GM04504 (cell line): ENCODE data around the gene UFSP2.
"Not testable (repeated sequence)": the region's sequence is repeated elsewhere in the genome, so short reads cannot be mapped to it uniquely, and the experiment has no call there.

Experiments used
- DNase-seq: peaks from one replicate; pipeline ENCODE4 v3.0.0-alpha.2; 2012; ENCODE audit warnings: low read depth

The UFSP2 gene

DNA sequence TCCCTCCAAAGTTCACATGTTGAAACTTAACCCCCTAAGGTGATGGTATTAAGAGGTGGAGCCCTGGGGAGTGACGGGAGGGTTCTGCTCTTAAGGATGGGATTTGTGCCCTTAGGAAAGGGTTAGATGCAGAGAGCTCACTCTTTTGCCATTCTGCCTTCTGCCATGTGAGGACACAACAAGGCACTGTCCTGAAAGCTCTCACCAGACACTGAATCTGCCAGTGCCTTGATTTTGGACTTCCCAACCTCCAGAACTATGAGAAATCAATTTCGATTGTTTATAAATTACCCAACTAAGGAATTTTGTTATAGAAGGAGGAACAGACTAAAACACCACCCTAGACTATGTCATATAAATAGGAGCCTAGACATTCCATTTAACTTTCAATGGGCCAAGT, 41.7 kb downstream of the UFSP2 start:
- no peak for DNase-seq

GRCh38 chr4:185383451-185383850, 42.3 kb downstream of the UFSP2 start:
- no peak for DNase-seq

DNA sequence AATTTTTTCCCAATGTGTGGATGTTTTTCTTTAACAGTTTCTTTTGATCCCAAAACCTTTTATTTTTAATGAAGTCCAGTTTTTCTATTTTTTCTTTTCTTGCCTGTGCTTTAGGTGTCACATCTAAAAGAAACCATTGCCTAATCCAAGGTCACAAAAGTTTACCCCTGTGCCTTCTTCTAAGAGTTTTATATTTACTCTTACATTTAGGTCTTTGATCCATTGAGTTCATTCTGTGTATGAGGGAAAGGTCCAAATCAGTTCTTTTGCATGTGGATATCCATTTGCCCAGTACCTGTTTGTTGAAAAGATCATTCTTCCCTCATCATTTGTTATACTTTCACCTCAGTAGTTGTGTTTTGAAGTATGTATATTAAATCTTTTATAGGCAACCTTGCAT, 43.0 kb downstream of the UFSP2 start:
- DNase-seq = no peak

GRCh38 chr4:185381288-185382196, 44.2 kb downstream of the UFSP2 start:
- no peak for DNase-seq

GRCh38 chr4:185380320-185380719, 45.4 kb downstream of the UFSP2 start:
- no peak for DNase-seq

DNA sequence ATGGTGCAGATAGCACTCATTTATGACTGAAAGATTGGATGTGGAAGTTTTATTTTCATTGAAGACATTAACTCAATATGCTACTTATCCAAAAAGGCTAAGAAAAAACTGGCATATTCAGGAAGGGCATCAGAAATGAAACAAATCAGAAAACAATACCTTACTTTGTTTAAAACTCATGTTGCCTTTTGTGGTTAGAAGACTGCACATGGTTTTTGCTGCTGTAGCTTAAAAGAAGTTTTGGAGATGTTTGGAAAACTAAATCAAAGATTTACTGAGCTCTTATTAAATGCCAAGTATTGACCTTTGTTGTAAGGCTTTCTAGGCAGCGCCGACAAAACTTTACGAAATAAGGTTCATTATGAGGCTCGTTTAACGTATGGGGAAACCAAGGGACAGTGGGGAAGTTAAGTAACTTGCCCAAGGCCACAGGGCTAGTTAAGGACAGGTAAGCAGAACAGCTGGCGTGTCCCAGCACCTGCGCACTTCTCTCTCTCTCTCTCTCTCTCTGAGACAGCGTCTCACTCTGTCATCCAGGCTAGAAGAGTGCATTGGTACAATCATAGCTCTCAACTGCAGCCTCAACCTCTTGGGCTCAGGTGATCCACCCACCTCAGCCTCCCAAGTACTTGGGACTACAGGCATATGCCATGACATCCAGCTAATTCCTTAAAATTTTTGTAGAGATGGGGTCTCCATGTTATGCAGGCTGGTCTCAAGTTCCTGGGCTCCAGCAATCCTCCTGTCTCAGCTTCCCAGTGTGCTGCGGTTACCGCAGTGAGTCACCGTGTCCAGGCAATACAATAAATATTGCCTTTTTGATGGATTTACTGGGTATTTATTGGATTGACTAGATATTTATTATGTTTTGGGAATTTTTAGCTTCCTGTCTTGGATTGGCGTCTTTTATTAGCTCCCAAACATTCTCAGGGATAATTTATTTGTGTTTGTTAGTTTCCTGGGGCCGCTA, 46.2 kb downstream of the UFSP2 start:
- no peak for DNase-seq

GRCh38 chr4:185378264-185378663, 47.5 kb downstream of the UFSP2 start:
- no peak for DNase-seq

DNA sequence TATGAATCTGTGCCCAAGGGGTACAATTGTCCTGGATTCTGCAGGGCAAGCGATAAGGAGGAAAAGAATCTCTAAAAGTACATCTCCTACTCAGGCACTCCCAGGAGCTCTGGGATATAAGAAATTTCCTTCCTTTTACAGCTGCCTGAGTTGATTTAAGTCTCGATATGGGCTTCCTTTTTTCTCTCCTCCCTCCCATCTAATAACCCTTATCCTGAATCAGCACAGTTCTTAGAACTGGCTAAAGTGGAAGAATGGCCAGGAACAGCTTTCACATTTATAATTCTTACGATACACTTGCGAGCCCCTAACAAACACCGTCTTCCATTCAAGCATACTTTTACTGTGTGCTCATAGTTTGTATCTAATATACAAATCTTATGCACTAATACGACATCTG, 51.2 kb downstream of the UFSP2 start:
- no peak for DNase-seq

- DNase-seq = no peak
These were observed 51.7 kb downstream of the UFSP2 start for GRCh38 chr4:185374027-185374426.

GRCh38 chr4:185371702-185372101, 54.1 kb downstream of the UFSP2 start:
- DNase-seq = no peak

DNA sequence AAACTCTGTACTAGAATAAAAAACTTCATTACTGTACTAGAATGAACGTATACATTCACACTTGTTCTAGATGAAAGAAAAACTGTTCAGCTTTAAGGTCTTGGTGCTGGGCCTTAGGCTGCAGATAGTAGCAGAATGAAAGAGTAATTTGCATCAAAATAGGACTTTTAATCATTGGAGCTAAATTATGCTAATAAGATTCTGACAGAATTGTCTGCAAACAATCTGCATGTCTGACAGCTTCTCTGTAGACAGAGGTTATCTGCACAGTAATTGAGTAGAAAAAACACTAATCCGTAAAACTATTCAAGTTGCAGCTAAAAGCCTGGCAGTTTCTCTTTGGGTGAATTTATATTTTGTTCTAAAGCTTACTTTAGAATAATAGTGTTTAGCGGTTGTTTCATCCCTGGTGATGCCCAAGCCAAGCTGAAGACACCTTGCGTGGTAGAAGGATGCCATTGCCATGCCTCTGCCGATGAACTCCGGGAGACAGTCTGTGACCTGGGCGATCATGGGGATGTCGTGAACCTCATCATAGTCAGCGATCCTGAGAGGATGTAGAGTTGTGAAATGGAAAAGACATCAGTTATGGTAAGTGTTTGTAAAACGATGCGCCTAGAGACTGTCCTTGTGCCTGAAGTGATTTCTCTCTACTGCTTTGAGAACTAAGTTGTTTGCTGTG, 55.4 kb downstream of the UFSP2 start:
- DNase-seq = no peak

- no peak for DNase-seq
These were observed 56.0 kb downstream of the UFSP2 start for GRCh38 chr4:185369731-185370130.

- no peak for DNase-seq
These were observed 60.9 kb downstream of the UFSP2 start for GRCh38 chr4:185364886-185365285.

DNA sequence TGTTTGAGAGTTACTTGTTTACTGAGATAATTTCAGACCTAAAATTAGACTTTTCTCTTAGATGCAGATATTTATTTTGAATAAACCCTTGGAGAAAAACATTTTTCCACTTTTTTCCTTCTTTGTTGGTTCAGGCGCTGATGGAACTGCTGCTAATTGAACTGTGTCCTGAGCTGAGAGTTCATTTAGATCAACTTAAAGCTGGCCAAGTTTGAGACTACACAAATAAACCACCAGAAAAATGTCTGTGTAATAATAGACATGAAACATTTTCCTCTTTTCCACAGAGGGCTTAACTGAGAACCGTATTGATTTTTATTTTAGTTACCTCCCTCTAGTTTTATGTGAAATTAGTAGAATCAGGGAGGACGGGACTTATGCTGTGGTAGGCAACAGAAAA, 62.5 kb downstream of the UFSP2 start:
- DNase-seq = no peak

DNA sequence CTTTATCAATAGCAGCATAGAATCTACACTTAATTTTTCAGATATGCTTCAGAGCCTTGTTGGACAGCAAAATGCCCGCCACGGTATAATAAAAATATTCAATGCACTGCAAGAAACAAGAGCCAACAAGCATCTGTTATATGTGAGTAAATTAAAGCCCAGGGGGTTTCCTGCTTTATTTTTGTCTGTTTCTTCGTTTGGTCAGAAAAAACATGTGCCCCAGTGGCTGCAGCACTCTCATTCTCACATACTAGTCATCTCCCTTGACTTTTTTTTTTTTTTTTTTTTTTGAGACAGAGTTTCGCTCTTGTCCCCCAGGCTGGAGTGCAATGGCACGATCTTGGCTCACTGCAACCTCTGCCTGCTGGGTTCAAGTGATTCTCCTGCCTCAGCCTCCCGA, 63.2 kb downstream of the UFSP2 start:
- DNase-seq = not testable (repeated sequence)

- DNase-seq = no peak
These were observed 63.9 kb downstream of the UFSP2 start for GRCh38 chr4:185361872-185362271.

- no peak for DNase-seq
These were observed 65.9 kb downstream of the UFSP2 start for GRCh38 chr4:185359767-185360446.

DNA sequence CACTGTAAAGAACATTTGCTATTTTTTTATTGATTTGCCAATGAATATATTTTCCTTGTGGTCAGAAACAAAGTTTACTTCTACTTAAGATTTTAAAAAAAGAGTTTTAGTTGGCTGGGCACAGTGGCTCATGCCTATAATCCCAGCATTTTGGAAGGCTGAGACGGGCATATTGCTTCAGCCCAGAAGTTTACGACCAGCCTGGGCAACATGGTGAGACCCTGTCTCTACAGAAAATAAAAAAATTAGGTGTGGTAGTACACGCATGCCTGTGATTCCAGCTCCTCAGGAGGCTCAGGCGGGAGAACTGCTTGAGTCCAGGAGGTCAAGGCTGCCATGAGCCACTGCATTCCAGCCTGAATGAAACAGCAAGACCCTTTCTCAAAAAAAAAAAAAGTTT, 66.8 kb downstream of the UFSP2 start:
- DNase-seq = no peak

DNA sequence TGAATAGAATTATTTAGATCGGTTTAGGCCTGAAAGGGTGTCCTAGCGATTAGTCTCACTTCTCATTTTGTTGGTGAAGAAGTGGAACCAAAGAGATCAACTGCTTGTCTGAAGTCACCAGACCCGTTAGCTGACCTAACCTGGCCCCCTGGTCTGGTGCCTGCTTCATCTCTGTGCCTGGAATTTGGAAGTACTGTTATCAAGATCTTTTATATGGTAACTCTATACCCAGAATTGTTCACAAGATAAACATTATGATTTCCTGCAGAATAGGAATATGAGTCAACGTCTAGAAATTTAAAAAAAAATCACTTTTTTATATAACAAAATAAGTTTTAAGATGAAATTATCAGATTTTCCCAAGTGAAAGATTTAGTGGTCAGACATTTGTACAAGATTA, 67.2 kb downstream of the UFSP2 start:
- DNase-seq = no peak

GRCh38 chr4:185357733-185358440, 67.9 kb downstream of the UFSP2 start:
- no peak for DNase-seq

DNA sequence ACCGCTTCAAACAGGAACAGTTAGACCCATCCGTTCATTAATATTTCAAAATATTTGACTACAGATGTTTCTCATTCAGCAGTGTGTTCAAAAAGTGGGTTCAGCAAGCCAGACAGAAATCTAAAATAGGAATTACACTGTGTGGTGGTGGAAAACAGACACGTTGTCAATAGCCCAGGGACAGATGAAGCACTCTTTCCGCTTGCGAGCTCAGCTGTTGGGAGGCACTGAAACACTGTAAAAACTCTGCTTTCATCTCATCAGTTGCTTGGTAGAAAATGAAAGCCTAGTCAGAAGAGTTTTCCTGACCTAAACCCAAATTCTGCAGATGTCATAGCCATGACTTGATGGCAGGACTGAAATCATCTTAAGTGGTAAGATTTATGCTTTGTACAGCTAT, 68.6 kb downstream of the UFSP2 start:
- no peak for DNase-seq
